Measurements from ENCODE around the gene TCEAL1.
A peak's percentile ranks its signal among the peaks of the same experiment; 100 is the strongest.
"Not testable (repeated sequence)": the region's sequence is repeated elsewhere in the genome, so short reads cannot be mapped to it uniquely, and the experiment has no call there.

TCEAL1 gene

GRCh38 chrX:103630171-103630511, 1.4 kb downstream of the TCEAL1 start:
- H3K4me3 ChIP-seq (ENCODE audit: low read depth, low read length), result peak overlapping the region; percentile 63
- no peak for DNase-seq (ENCODE audit: low read depth)

- H3K4me3 ChIP-seq (ENCODE audit: low read depth, low read length), result no peak overlapping the region
- no peak for DNase-seq (ENCODE audit: low read depth)
Measured at GRCh38 chrX:103631145-103631544, 2.4 kb downstream of the TCEAL1 start.

GRCh38 chrX:103635436-103635835, 6.7 kb downstream of the TCEAL1 start:
- DNase-seq (ENCODE audit: low read depth), result no peak

GRCh38 chrX:103637604-103638338, 9.0 kb downstream of the TCEAL1 start:
- H3K4me3 ChIP-seq (ENCODE audit: low read depth, low read length), result no peak overlapping the region
- DNase-seq (ENCODE audit: low read depth), result no peak

More at GRCh38 chrX:103635436-103635835, 6.7 kb downstream of the TCEAL1 start:
- H3K4me3 ChIP-seq (ENCODE audit: low read depth, low read length), result no peak overlapping the region

- not testable (repeated sequence) for H3K4me3 ChIP-seq (ENCODE audit: low read depth, low read length)
Measured at GRCh38 chrX:103638479-103639346, 9.9 kb downstream of the TCEAL1 start.

GRCh38 chrX:103640401-103641155, 11.8 kb downstream of the TCEAL1 start:
- H3K4me3 ChIP-seq (ENCODE audit: low read depth, low read length), result no peak overlapping the region
- DNase-seq (ENCODE audit: low read depth), result peak; percentile 38

More at GRCh38 chrX:103638479-103639346, 9.9 kb downstream of the TCEAL1 start:
- DNase-seq (ENCODE audit: low read depth), result not testable (repeated sequence)

- no peak for DNase-seq (ENCODE audit: low read depth)
- no peak overlapping the region for H3K4me3 ChIP-seq (ENCODE audit: low read depth, low read length)
Measured at GRCh38 chrX:103644125-103644524, 15.3 kb downstream of the TCEAL1 start.

- DNase-seq (ENCODE audit: low read depth), result no peak
- H3K4me3 ChIP-seq (ENCODE audit: low read depth, low read length), result no peak overlapping the region
Measured at GRCh38 chrX:103647630-103648029, 18.9 kb downstream of the TCEAL1 start.

GRCh38 chrX:103651151-103651773, 22.5 kb downstream of the TCEAL1 start:
- no peak overlapping the region for H3K4me3 ChIP-seq (ENCODE audit: low read depth, low read length)

GRCh38 chrX:103655230-103656000, 26.6 kb downstream of the TCEAL1 start:
- DNase-seq (ENCODE audit: low read depth); H3K4me3 ChIP-seq (ENCODE audit: low read depth, low read length): not testable (repeated sequence)

More at GRCh38 chrX:103651151-103651773, 22.5 kb downstream of the TCEAL1 start:
- no peak for DNase-seq (ENCODE audit: low read depth)

GRCh38 chrX:103656617-103657016, 27.8 kb downstream of the TCEAL1 start:
- H3K4me3 ChIP-seq (ENCODE audit: low read depth, low read length), result no peak overlapping the region
- DNase-seq (ENCODE audit: low read depth), result peak; percentile 15

GRCh38 chrX:103657066-103657465, 28.3 kb downstream of the TCEAL1 start:
- not testable (repeated sequence) for DNase-seq (ENCODE audit: low read depth); H3K4me3 ChIP-seq (ENCODE audit: low read depth, low read length)

GRCh38 chrX:103658681-103659433, 30.1 kb downstream of the TCEAL1 start:
- no peak overlapping the region for H3K4me3 ChIP-seq (ENCODE audit: low read depth, low read length)
- no peak for DNase-seq (ENCODE audit: low read depth)

GRCh38 chrX:103659460-103659859, 30.7 kb downstream of the TCEAL1 start:
- not testable (repeated sequence) for H3K4me3 ChIP-seq (ENCODE audit: low read depth, low read length); DNase-seq (ENCODE audit: low read depth)

GRCh38 chrX:103663981-103664762, 35.4 kb downstream of the TCEAL1 start:
- H3K4me3 ChIP-seq (ENCODE audit: low read depth, low read length), result no peak overlapping the region
- DNase-seq (ENCODE audit: low read depth), result no peak

- no peak overlapping the region for H3K4me3 ChIP-seq (ENCODE audit: low read depth, low read length)
- DNase-seq (ENCODE audit: low read depth), result no peak
Measured at GRCh38 chrX:103666202-103667107, 37.7 kb downstream of the TCEAL1 start.

All from skeletal muscle cell (primary cell).